GM12801 (cell line): ENCODE data around the gene CMA1.

Experiments
- CTCF ChIP-seq: IDR thresholded peaks from one replicate; pipeline ENCODE4 v1.5.1; 2011; ENCODE audit warnings: control low read depth; ENCODE audit not compliant: insufficient read length; ENCODE audit errors: extremely low read depth

Gene CMA1

GRCh38 chr14:24513009-24513408 is 4.9 kb upstream of the CMA1 start:
- no peak for TF ChIP-seq CTCF

DNA sequence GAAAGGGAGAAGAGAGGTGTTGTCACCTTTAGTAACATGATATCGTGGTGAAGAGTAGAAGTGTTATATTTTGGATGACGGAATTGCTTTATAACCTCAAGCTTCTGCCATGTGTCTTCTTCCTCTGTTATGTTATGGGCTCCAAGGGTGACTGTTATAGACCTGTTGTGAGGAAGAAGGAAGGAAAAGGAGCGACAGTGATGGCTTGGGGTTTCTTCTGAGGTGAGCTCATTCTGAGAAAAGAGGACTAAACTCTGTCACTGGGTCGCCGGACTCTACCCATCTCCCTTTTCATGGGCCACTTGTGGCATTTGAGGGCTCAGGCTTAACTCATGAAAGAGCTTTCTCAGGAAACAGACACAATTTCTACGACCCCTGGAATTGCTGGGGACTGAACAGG is 1.6 kb downstream of the CMA1 start:
- TF ChIP-seq CTCF, result no peak

GRCh38 chr14:24504425-24504950 is 3.6 kb downstream of the CMA1 start:
- TF ChIP-seq CTCF, result no peak

- no peak for TF ChIP-seq CTCF
Observed at GRCh38 chr14:24483604-24484252, 24.3 kb downstream of the CMA1 start.

DNA sequence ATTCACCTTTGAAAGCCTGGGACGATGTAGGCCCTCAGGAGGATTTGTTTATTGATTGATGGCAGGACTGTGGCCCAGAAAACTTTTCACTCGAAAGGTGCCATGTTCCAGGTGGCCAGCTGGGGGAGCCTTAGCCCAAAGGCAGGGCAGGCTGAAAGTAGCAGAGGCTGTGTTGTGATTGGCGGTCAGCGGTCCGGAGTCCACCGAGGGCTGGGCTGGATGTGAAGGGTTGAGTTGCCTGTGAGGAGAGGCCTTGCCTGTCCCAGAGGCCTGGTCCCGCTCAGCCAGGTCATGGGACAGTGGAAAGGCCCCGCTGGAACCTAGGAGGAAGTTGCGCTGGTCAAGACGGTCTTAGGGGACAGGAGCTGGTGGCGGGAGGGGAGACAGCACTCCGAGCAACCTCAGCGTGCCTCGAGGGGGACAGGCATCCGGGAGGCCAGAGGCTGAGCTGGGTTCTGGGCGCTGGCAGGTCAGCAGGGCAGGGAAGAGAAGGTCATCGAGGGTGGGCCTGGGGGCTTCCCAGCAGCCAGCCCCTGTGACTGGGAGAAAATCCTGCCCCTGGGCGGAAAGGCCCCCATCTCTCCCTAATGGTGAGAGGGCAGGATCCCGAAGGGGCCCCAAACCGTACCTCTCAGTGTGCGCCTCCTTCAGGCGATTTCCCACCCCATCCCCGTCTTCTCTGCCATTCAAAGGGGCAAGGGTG is 26.3 kb downstream of the CMA1 start:
- TF ChIP-seq CTCF, result no peak

GRCh38 chr14:24475261-24475660 is 32.8 kb downstream of the CMA1 start:
- no peak for TF ChIP-seq CTCF

- no peak for TF ChIP-seq CTCF
Observed at GRCh38 chr14:24473211-24473610, 34.9 kb downstream of the CMA1 start.
